ENCODE results near the gene CALN1.
"Not testable (repeated sequence)": the region's sequence is repeated elsewhere in the genome, so short reads cannot be mapped to it uniquely, and the experiment has no call there.

CALN1 gene

GRCh38 chr7:72078301-72078700, 333.8 kb downstream of the CALN1 start:
- H3K27ac ChIP-seq (ENCODE audit: insufficient read depth, low read length, poor library complexity, severe bottlenecking), result no peak overlapping the region
- DNase-seq, result no peak
- no peaks in the 10 kb centered on the region for H3K9me3 ChIP-seq (ENCODE audit: control insufficient read depth, low read length)
- no peaks in the 10 kb centered on the region for H3K36me3 ChIP-seq (ENCODE audit: control insufficient read depth, insufficient read depth, low read length)
- H3K27me3 ChIP-seq (replicated peaks; ENCODE audit: control insufficient read depth, insufficient read depth, low read length, poor library complexity, severe bottlenecking), result no peaks in the 10 kb centered on the region
- H3K4me3 ChIP-seq (ENCODE audit: insufficient read depth, low read depth, low read length, poor library complexity, severe bottlenecking), result no peak overlapping the region
- H3K4me1 ChIP-seq (ENCODE audit: control insufficient read depth, insufficient read depth, low read length, poor library complexity, severe bottlenecking), result no peaks in the 10 kb centered on the region

DNA sequence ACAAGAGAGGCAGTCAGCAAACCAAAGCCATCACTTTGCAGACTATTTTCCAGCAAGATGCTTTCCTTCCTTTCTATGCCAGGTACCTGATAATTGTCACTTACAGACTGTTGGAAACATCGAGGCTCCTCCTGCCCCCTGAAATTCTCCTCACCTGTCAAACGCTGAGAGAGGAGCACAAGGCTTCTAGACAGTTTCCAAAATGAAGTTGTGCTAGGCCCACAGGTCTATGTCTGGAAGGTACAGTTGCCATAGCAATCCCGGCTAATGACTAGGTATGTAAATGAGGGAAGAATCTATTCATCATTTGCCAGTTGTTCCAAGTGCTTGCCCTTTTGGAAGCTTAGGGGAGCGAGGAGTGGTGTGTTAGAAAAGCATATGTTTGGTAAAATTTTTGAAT, 334.4 kb downstream of the CALN1 start:
- Histone ChIP-seq H3K27ac (ENCODE audit: insufficient read depth, low read length, poor library complexity, severe bottlenecking) (no peak overlapping the region), H3K36me3 (ENCODE audit: control insufficient read depth, insufficient read depth, low read length) (no peaks in the 10 kb centered on the region), H3K4me1 (ENCODE audit: control insufficient read depth, insufficient read depth, low read length, poor library complexity, severe bottlenecking) (no peaks in the 10 kb centered on the region), H3K9me3 (ENCODE audit: control insufficient read depth, low read length) (no peaks in the 10 kb centered on the region), H3K4me3 (ENCODE audit: insufficient read depth, low read depth, low read length, poor library complexity, severe bottlenecking) (no peak overlapping the region), H3K27me3 (replicated peaks; ENCODE audit: control insufficient read depth, insufficient read depth, low read length, poor library complexity, severe bottlenecking) (no peaks in the 10 kb centered on the region)
- no peak for DNase-seq

- H3K27me3 ChIP-seq (replicated peaks; ENCODE audit: control insufficient read depth, insufficient read depth, low read length, poor library complexity, severe bottlenecking), result no peaks in the 10 kb centered on the region
- no peaks in the 10 kb centered on the region for H3K36me3 ChIP-seq (ENCODE audit: control insufficient read depth, insufficient read depth, low read length)
- no peak overlapping the region for H3K4me3 ChIP-seq (ENCODE audit: insufficient read depth, low read depth, low read length, poor library complexity, severe bottlenecking)
- no peak overlapping the region for H3K27ac ChIP-seq (ENCODE audit: insufficient read depth, low read length, poor library complexity, severe bottlenecking)
- no peak for DNase-seq
- no peaks in the 10 kb centered on the region for H3K9me3 ChIP-seq (ENCODE audit: control insufficient read depth, low read length)
- no peaks in the 10 kb centered on the region for H3K4me1 ChIP-seq (ENCODE audit: control insufficient read depth, insufficient read depth, low read length, poor library complexity, severe bottlenecking)
Observed at GRCh38 chr7:72072901-72073300, 339.2 kb downstream of the CALN1 start.

DNA sequence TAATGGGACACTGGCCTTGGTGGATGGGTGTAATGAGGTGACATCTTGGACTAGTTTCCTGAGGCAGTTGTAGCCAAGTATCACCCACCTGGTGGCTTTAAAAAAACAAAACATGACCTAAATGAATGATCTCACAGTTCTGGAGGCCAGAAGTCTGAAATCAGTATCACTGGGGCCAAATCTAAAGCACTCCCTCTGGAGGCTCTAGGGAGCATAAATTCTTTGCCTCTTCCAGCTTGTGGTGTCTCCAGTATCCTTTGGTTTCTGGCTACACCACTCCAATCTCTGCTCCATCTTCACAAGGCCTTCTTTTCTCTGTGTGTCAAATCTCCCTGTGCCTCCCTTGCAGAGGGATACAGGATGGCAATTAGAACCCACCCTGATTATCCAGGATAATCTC, 342.9 kb downstream of the CALN1 start:
- DNase-seq, result no peak
- Histone ChIP-seq H3K27ac (ENCODE audit: insufficient read depth, low read length, poor library complexity, severe bottlenecking) (no peak overlapping the region), H3K4me3 (ENCODE audit: insufficient read depth, low read depth, low read length, poor library complexity, severe bottlenecking) (no peak overlapping the region), H3K9me3 (ENCODE audit: control insufficient read depth, low read length) (no peaks in the 10 kb centered on the region), H3K4me1 (ENCODE audit: control insufficient read depth, insufficient read depth, low read length, poor library complexity, severe bottlenecking) (no peaks in the 10 kb centered on the region), H3K27me3 (replicated peaks; ENCODE audit: control insufficient read depth, insufficient read depth, low read length, poor library complexity, severe bottlenecking) (no peaks in the 10 kb centered on the region), H3K36me3 (ENCODE audit: control insufficient read depth, insufficient read depth, low read length) (no peaks in the 10 kb centered on the region)

DNA sequence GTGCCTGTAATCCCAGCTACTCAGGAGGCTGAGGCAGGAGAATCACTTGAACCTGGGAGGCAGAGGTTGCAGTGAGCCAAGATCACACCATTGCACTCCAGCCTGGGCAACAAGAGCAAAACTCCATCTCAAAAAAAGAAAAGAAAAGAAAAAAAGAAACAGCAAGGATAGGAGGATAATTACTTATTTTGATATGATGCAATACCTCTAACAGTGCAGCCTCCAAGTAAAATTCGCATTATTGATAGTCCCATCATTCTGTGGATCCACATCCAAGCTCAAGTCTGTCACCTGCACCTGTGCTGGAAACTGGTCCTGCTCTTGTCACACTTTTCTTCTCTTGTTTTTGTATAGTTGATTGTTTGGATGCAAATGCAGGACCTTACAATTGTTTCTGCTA, 346.4 kb downstream of the CALN1 start:
- not testable (repeated sequence) for H3K27me3 ChIP-seq (replicated peaks; ENCODE audit: control insufficient read depth, insufficient read depth, low read length, poor library complexity, severe bottlenecking); H3K36me3 ChIP-seq (ENCODE audit: control insufficient read depth, insufficient read depth, low read length); H3K27ac ChIP-seq (ENCODE audit: insufficient read depth, low read length, poor library complexity, severe bottlenecking); DNase-seq; H3K4me1 ChIP-seq (ENCODE audit: control insufficient read depth, insufficient read depth, low read length, poor library complexity, severe bottlenecking); H3K4me3 ChIP-seq (ENCODE audit: insufficient read depth, low read depth, low read length, poor library complexity, severe bottlenecking); H3K9me3 ChIP-seq (ENCODE audit: control insufficient read depth, low read length)

DNA sequence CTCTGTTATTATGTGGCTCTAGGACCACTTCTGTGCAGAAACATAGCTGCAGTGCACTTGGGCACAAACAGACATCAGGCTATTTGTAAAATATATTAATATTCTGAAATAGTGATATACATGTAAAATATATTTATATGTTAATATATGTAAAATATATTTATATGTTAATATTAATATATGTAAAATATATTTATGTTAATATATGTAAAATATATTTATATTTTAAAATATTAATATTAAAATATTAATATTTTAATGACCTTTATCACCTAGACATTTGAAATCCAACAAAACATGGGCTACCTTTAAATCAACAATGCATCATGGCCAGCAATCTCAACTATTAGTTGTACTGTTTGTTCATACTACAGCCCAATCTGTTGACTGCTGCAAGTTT, 347.2 kb downstream of the CALN1 start:
- DNase-seq, result no peak
- Histone ChIP-seq H3K27me3 (replicated peaks; ENCODE audit: control insufficient read depth, insufficient read depth, low read length, poor library complexity, severe bottlenecking) (no peaks in the 10 kb centered on the region), H3K27ac (ENCODE audit: insufficient read depth, low read length, poor library complexity, severe bottlenecking) (no peak overlapping the region), H3K4me3 (ENCODE audit: insufficient read depth, low read depth, low read length, poor library complexity, severe bottlenecking) (no peak overlapping the region), H3K9me3 (ENCODE audit: control insufficient read depth, low read length) (no peaks in the 10 kb centered on the region), H3K36me3 (ENCODE audit: control insufficient read depth, insufficient read depth, low read length) (no peaks in the 10 kb centered on the region), H3K4me1 (ENCODE audit: control insufficient read depth, insufficient read depth, low read length, poor library complexity, severe bottlenecking) (no peaks in the 10 kb centered on the region)

GRCh38 chr7:72063330-72063729, 348.8 kb downstream of the CALN1 start:
- Histone ChIP-seq H3K36me3 (ENCODE audit: control insufficient read depth, insufficient read depth, low read length) (no peaks in the 10 kb centered on the region), H3K27me3 (replicated peaks; ENCODE audit: control insufficient read depth, insufficient read depth, low read length, poor library complexity, severe bottlenecking) (no peaks in the 10 kb centered on the region), H3K27ac (ENCODE audit: insufficient read depth, low read length, poor library complexity, severe bottlenecking) (no peak overlapping the region), H3K4me1 (ENCODE audit: control insufficient read depth, insufficient read depth, low read length, poor library complexity, severe bottlenecking) (no peaks in the 10 kb centered on the region), H3K4me3 (ENCODE audit: insufficient read depth, low read depth, low read length, poor library complexity, severe bottlenecking) (no peak overlapping the region), H3K9me3 (ENCODE audit: control insufficient read depth, low read length) (no peaks in the 10 kb centered on the region)
- DNase-seq, result no peak

- no peak overlapping the region for H3K27ac ChIP-seq (ENCODE audit: insufficient read depth, low read length, poor library complexity, severe bottlenecking)
- H3K4me3 ChIP-seq (ENCODE audit: insufficient read depth, low read depth, low read length, poor library complexity, severe bottlenecking), result no peak overlapping the region
- no peaks in the 10 kb centered on the region for H3K36me3 ChIP-seq (ENCODE audit: control insufficient read depth, insufficient read depth, low read length)
- H3K9me3 ChIP-seq (ENCODE audit: control insufficient read depth, low read length), result no peaks in the 10 kb centered on the region
- no peaks in the 10 kb centered on the region for H3K4me1 ChIP-seq (ENCODE audit: control insufficient read depth, insufficient read depth, low read length, poor library complexity, severe bottlenecking)
- no peak for DNase-seq
- H3K27me3 ChIP-seq (replicated peaks; ENCODE audit: control insufficient read depth, insufficient read depth, low read length, poor library complexity, severe bottlenecking), result no peaks in the 10 kb centered on the region
Observed at GRCh38 chr7:72062666-72063065, 349.5 kb downstream of the CALN1 start.

GRCh38 chr7:72059925-72060324, 352.2 kb downstream of the CALN1 start:
- no peaks in the 10 kb centered on the region for H3K9me3 ChIP-seq (ENCODE audit: control insufficient read depth, low read length)
- no peaks in the 10 kb centered on the region for H3K4me1 ChIP-seq (ENCODE audit: control insufficient read depth, insufficient read depth, low read length, poor library complexity, severe bottlenecking)
- no peaks in the 10 kb centered on the region for H3K27me3 ChIP-seq (replicated peaks; ENCODE audit: control insufficient read depth, insufficient read depth, low read length, poor library complexity, severe bottlenecking)
- no peak for DNase-seq
- no peak overlapping the region for H3K4me3 ChIP-seq (ENCODE audit: insufficient read depth, low read depth, low read length, poor library complexity, severe bottlenecking)
- H3K27ac ChIP-seq (ENCODE audit: insufficient read depth, low read length, poor library complexity, severe bottlenecking), result no peak overlapping the region
- H3K36me3 ChIP-seq (ENCODE audit: control insufficient read depth, insufficient read depth, low read length), result no peaks in the 10 kb centered on the region

DNA sequence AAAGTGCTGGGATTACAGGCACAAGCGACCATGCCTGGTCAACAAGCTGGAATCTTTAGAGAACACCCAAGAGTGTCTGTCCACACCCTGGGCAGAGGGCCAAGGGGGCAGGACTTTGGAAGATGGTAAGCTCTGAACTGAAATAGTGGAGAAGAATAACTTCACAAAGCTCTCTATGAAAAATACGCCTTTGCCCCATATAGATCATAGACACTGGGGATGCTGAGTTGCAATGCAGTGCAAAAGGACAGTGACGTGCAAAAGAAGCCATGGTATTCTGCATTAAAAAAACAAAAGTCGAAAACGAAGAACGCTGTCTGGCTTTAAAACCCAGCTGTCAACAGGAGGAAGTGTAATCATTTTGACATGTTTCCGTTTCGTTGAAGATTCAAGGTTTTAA, 353.6 kb downstream of the CALN1 start:
- no peaks in the 10 kb centered on the region for H3K36me3 ChIP-seq (ENCODE audit: control insufficient read depth, insufficient read depth, low read length)
- H3K27ac ChIP-seq (ENCODE audit: insufficient read depth, low read length, poor library complexity, severe bottlenecking), result no peak overlapping the region
- no peaks in the 10 kb centered on the region for H3K9me3 ChIP-seq (ENCODE audit: control insufficient read depth, low read length)
- no peaks in the 10 kb centered on the region for H3K27me3 ChIP-seq (replicated peaks; ENCODE audit: control insufficient read depth, insufficient read depth, low read length, poor library complexity, severe bottlenecking)
- no peak for DNase-seq
- no peaks in the 10 kb centered on the region for H3K4me1 ChIP-seq (ENCODE audit: control insufficient read depth, insufficient read depth, low read length, poor library complexity, severe bottlenecking)
- H3K4me3 ChIP-seq (ENCODE audit: insufficient read depth, low read depth, low read length, poor library complexity, severe bottlenecking), result no peak overlapping the region

DNA sequence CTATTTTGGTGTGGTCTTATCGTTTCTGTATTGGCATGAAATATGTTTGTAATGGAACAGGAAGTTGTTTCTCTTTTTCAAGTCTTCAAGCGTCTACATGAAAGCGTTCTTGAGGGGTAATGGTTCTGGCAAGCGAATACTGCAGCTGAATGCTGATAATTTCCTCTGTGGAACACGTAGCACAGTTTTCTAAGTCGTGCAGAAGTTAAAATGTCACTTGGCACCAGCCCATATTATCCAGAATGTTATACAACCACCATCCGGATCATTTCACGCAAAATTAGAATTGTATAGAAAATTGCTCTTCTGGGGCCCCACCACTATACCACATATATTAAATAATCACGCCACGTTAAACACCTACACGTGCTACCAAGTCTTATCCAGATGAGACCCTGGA, 354.3 kb downstream of the CALN1 start:
- no peak for DNase-seq
- H3K4me1 ChIP-seq (ENCODE audit: control insufficient read depth, insufficient read depth, low read length, poor library complexity, severe bottlenecking), result no peaks in the 10 kb centered on the region
- no peaks in the 10 kb centered on the region for H3K36me3 ChIP-seq (ENCODE audit: control insufficient read depth, insufficient read depth, low read length)
- H3K4me3 ChIP-seq (ENCODE audit: insufficient read depth, low read depth, low read length, poor library complexity, severe bottlenecking), result no peak overlapping the region
- no peak overlapping the region for H3K27ac ChIP-seq (ENCODE audit: insufficient read depth, low read length, poor library complexity, severe bottlenecking)
- no peaks in the 10 kb centered on the region for H3K27me3 ChIP-seq (replicated peaks; ENCODE audit: control insufficient read depth, insufficient read depth, low read length, poor library complexity, severe bottlenecking)
- no peaks in the 10 kb centered on the region for H3K9me3 ChIP-seq (ENCODE audit: control insufficient read depth, low read length)
